Measurements from ENCODE around the gene DIP2C. TPM values are rescaled to one million over a fixed set of nuclear protein-coding genes. Genes with fewer than 3 reads are reported as not detected.

The DIP2C gene
- polyA plus RNA-seq, 3 donors: 0.11 TPM; not detected in 2

DNA sequence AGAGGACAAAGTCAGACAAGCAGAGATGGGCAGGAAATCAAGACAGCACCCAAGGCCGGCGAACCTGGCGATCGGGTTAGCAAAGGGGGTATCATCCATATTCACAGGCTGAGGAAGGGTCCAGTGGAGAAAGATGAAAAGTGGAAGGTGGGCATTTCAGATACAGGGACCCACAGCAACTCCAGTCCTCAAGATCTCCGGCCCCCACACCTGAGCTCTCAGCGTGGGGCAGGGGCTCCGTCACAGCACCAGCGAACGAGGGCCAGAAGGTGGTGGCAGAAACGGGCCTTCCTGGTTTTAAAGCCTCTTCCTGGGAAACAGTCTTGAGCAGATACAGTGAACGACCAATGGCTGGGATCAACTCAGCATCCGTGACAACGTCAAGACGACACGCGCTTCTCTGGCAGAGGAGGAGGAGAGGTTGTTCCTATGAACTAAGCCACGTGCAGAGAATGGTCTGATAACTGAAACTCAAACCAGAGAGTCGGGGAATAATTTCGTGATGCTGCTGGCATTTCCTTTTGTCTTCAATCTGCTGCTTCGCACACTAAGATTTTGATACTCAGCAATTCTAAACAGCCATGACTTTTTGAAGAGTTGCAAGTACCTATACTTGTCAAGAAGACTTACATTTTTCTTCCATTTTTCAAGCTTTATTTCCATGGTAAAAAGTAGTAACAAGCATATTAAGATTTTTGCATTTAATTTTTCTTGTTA lies 334.4 kb downstream of the DIP2C start:
- Histone ChIP-seq H3K9me3 (replicated peaks in 1 of 2; ENCODE audit: control insufficient read depth in 1 of 2, insufficient read depth in 1 of 2, low read length in 2 of 2) (no peaks in the 10 kb centered on the region), H3K4me1 (ENCODE audit: control insufficient read depth in 1 of 2, insufficient read depth in 2 of 2, low read length in 2 of 2) (no peaks in the 10 kb centered on the region), H3K27me3 (ENCODE audit: control insufficient read depth in 2 of 2, insufficient read depth in 2 of 2, low read length in 2 of 2) (no peaks in the 10 kb centered on the region), H3K79me2 (ENCODE audit: insufficient read depth, low read length) (no peaks in the 10 kb centered on the region), H4K20me1 (ENCODE audit: insufficient read depth, low read length) (no peaks in the 10 kb centered on the region), H3K27ac (ENCODE audit: low read depth in 1 of 2, low read length in 2 of 2) (no peak overlapping the region), H3K36me3 (replicated peaks in 1 of 2; ENCODE audit: control insufficient read depth in 1 of 2, insufficient read depth in 2 of 2, low read length in 2 of 2) (no peaks in the 10 kb centered on the region), H2AFZ (ENCODE audit: insufficient read depth, low read depth, low read length, poor library complexity, severe bottlenecking) (no peak overlapping the region), H3K4me3 (replicated peaks in 1 of 3; ENCODE audit: low read depth in 2 of 3, low read length in 3 of 3) (no peak overlapping the region), H3K9ac (ENCODE audit: insufficient read depth, low read length, poor library complexity, severe bottlenecking) (no peak overlapping the region), H3K4me2 (replicated peaks; ENCODE audit: extremely low read depth, low read length, poor library complexity, severe bottlenecking) (no peak overlapping the region)
- no peaks in the 10 kb centered on the region for H3K36me3 Mint-ChIP-seq
- TF ChIP-seq, protein P1, sequence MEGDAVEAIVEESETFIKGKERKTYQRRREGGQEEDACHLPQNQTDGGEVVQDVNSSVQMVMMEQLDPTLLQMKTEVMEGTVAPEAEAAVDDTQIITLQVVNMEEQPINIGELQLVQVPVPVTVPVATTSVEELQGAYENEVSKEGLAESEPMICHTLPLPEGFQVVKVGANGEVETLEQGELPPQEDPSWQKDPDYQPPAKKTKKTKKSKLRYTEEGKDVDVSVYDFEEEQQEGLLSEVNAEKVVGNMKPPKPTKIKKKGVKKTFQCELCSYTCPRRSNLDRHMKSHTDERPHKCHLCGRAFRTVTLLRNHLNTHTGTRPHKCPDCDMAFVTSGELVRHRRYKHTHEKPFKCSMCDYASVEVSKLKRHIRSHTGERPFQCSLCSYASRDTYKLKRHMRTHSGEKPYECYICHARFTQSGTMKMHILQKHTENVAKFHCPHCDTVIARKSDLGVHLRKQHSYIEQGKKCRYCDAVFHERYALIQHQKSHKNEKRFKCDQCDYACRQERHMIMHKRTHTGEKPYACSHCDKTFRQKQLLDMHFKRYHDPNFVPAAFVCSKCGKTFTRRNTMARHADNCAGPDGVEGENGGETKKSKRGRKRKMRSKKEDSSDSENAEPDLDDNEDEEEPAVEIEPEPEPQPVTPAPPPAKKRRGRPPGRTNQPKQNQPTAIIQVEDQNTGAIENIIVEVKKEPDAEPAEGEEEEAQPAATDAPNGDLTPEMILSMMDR (IDR thresholded peaks at IDR 0.05): no peak
- H3K4me1 Mint-ChIP-seq: no peaks in the 10 kb centered on the region
- H3K9me3 Mint-ChIP-seq: peaks cover 0 to 2% (median 0%) of the 10 kb centered on the region in 7 donors
- H3K4me3 Mint-ChIP-seq: no peak overlapping the region
- no peak overlapping the region for H3K27ac Mint-ChIP-seq
- intact Hi-C loops (cut with micrococcal nuclease): no loop called here
- WGBS (ENCODE audit: insufficient coverage): 94% methylated on average over 10 of the region's 20 CpGs
- DNase-seq: no peak
- peaks cover 2 to 13% (median 7%) of the 10 kb centered on the region in 3 donors for H3K27me3 Mint-ChIP-seq (ENCODE audit: low read depth in 3 of 3)

DNA sequence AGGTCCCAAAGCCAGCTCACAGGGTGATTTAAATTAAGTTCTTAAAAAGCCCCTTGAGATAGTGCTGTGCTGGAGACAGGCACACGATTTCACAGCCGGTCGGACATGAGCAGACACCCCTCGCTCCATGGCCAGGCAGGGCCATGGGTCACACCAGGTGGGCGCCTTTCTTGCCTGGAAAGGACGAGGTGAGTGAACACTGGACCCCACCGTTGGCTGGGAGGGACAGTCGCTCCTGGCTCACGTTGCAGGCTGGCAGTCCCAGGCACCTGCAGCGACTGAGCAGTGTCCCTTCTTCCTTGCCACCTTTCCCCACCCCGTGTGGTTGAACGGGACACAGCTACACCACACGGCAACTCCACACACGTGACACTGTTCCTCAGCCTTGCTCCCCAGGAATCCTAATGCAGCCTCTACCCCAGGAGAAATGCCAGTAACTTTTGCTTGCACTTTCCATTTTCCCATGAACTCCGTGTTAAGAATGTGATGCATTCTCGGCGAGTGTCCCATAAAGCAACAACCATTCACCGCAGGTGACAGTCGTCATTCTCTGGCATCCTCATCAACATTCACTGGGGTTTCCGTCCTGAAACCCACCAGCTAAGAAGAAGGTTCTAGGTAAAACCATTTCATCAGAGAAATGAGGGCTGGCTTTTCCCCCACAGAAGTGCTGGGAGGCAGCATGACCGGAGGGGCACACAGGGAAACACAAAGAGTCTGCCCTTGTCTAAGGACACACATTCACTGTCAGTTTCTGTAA lies 336.8 kb downstream of the DIP2C start:
- DNase-seq: no peak
- Mint-ChIP-seq H3K27me3 (ENCODE audit: low read depth in 3 of 3) (peaks cover 2 to 13% (median 3%) of the 10 kb centered on the region in 3 donors), H3K4me1 (no peaks in the 10 kb centered on the region), H3K36me3 (no peaks in the 10 kb centered on the region), H3K4me3 (no peak overlapping the region), H3K9me3 (peaks cover 0 to 5% (median 4%) of the 10 kb centered on the region in 7 donors), H3K27ac (no peak overlapping the region)
- 90% methylated on average over 20 of the region's 21 CpGs for WGBS (ENCODE audit: insufficient coverage)
- Histone ChIP-seq H2AFZ (ENCODE audit: insufficient read depth, low read depth, low read length, poor library complexity, severe bottlenecking) (no peak overlapping the region), H3K9me3 (replicated peaks in 1 of 2; ENCODE audit: control insufficient read depth in 1 of 2, insufficient read depth in 1 of 2, low read length in 2 of 2) (peaks cover 0 to 7% of the 10 kb centered on the region in 2 donors), H3K27ac (ENCODE audit: low read depth in 1 of 2, low read length in 2 of 2) (no peak overlapping the region), H3K4me2 (replicated peaks; ENCODE audit: extremely low read depth, low read length, poor library complexity, severe bottlenecking) (no peak overlapping the region), H3K27me3 (ENCODE audit: control insufficient read depth in 2 of 2, insufficient read depth in 2 of 2, low read length in 2 of 2) (no peaks in the 10 kb centered on the region), H3K9ac (ENCODE audit: insufficient read depth, low read length, poor library complexity, severe bottlenecking) (no peak overlapping the region), H3K4me1 (ENCODE audit: control insufficient read depth in 1 of 2, insufficient read depth in 2 of 2, low read length in 2 of 2) (no peaks in the 10 kb centered on the region), H4K20me1 (ENCODE audit: insufficient read depth, low read length) (no peaks in the 10 kb centered on the region), H3K4me3 (replicated peaks in 1 of 3; ENCODE audit: low read depth in 2 of 3, low read length in 3 of 3) (no peak overlapping the region), H3K79me2 (ENCODE audit: insufficient read depth, low read length) (no peaks in the 10 kb centered on the region), H3K36me3 (replicated peaks in 1 of 2; ENCODE audit: control insufficient read depth in 1 of 2, insufficient read depth in 2 of 2, low read length in 2 of 2) (no peaks in the 10 kb centered on the region)
- intact Hi-C loops (cut with micrococcal nuclease): no loop called here
- TF ChIP-seq, protein P1 (IDR thresholded peaks at IDR 0.05): no peak

Data from CD14-positive monocyte (primary cell).